NB4 (cell line): Measurements from ENCODE around the gene CDKL4.
A peak's percentile ranks its signal among the peaks of the same experiment; 100 is the strongest.
"Not testable (repeated sequence)": the region's sequence is repeated elsewhere in the genome, so short reads cannot be mapped to it uniquely, and the experiment has no call there.

ENCODE experiments used
- DNase-seq: peaks from one replicate; pipeline ENCODE4 v3.0.0; 2010; ENCODE audit warnings: low read depth
- H3K4me3 ChIP-seq: one replicate; pipeline ENCODE4 v1.5.1; 2011; ENCODE audit warnings: mild to moderate bottlenecking, low read depth, low read length, moderate library complexity
- MYC ChIP-seq: IDR thresholded peaks from 2 replicates; pipeline ENCODE4 v1.6.1; 2011; ENCODE audit warnings: low read depth, low read length
- POLR2A ChIP-seq: IDR thresholded peaks from 2 replicates; pipeline ENCODE4 v1.6.1; 2011; ENCODE audit warnings: mild to moderate bottlenecking; ENCODE audit not compliant: insufficient read length; ENCODE audit errors: extremely low read depth
- TF ChIP-seq, protein P1 (sequence below): IDR thresholded peaks from 2 replicates; pipeline ENCODE4 v1.6.1; 2011; ENCODE audit warnings: low read depth, low read length
- TF ChIP-seq, protein P2 (sequence below): IDR thresholded peaks from one replicate; pipeline ENCODE4 v1.5.1; 2012; ENCODE audit warnings: low read depth, low read length

CDKL4 gene

DNA sequence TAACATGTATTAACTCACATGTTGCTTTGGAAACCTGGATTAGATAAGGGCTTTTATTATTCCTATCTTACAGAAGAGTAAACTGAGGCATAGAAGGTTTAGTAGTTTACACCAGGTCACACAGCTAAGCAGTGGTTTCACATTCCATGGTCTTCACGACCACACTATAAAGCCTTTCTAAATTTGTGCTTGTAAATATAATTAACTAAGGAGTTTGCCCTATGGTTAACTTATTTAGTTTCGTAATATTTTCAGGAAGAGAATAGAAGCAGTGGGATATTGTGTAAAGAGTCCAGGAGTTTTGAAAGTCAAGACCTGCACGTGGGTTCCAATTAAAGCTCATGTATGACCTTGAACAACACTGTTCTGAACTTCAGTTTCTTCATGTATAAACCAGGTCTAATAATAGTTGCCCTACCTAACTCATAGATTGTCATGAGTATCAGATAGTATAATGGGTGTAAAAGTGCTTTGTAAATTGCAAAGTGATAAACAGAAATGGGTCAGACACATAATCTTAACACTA, 103.4 kb downstream of the CDKL4 start:
- H3K4me3 ChIP-seq = no peak overlapping the region
- peak; percentile 68 for DNase-seq
- TF ChIP-seq, protein P1, sequence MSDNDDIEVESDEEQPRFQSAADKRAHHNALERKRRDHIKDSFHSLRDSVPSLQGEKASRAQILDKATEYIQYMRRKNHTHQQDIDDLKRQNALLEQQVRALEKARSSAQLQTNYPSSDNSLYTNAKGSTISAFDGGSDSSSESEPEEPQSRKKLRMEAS = peak; percentile 55
- TF ChIP-seq, protein P2, sequence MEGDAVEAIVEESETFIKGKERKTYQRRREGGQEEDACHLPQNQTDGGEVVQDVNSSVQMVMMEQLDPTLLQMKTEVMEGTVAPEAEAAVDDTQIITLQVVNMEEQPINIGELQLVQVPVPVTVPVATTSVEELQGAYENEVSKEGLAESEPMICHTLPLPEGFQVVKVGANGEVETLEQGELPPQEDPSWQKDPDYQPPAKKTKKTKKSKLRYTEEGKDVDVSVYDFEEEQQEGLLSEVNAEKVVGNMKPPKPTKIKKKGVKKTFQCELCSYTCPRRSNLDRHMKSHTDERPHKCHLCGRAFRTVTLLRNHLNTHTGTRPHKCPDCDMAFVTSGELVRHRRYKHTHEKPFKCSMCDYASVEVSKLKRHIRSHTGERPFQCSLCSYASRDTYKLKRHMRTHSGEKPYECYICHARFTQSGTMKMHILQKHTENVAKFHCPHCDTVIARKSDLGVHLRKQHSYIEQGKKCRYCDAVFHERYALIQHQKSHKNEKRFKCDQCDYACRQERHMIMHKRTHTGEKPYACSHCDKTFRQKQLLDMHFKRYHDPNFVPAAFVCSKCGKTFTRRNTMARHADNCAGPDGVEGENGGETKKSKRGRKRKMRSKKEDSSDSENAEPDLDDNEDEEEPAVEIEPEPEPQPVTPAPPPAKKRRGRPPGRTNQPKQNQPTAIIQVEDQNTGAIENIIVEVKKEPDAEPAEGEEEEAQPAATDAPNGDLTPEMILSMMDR = no peak

DNA sequence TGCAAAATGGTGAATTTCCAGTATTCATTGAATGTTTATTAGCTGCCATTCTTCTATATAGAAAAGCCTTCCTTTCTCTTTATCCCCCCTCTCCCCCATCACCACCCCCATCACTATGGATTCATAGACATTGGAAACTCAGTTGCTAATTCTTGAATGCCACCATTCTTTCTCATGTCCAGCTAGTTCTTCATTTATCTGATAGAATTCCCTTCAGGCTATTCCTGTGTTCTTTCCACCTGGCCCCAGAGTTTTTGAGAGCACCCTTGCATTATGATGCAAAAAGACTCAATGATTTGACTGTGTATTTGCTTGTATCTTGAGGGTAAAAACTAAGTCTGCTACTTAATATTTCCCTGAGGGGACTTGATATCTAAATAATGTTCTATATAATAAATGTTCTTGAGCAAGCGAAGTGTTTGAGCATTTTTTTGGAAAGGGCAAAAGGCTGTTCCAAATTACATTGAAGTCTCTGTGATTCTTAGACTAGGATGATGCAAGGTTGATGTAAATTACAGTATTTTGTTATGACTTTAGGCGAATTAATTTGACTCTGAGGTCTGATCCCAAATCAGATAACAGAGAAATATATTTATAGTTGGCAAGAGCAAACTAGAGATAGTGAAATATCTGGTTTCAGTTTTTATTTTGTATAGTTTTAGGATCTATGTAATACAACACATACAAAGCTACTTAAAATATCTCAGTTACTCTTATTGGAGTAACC, 104.1 kb downstream of the CDKL4 start:
- TF ChIP-seq MYC (no peak), POLR2A (no peak)
- TF ChIP-seq, protein P2 = no peak
- TF ChIP-seq, protein P1 = no peak
- no peak for DNase-seq
- H3K4me3 ChIP-seq = no peak overlapping the region

DNA sequence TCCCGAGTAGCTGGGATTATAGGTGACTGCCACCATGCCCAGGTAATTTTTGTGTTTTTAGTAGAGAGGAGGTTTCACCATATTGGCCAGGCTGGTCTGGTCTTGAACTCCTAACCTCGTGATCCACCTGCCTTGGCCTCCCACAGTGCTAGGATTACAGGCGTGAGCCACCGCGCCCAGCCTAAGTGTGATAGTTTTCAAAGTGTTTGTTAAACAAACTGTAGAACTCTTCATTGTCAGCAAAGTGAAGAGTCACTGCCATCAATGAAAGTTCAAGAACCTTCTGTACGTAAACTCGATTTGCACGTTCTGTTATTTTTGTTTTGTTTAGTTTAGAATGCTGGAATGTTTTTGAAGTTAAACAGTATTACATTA, 104.9 kb downstream of the CDKL4 start:
- TF ChIP-seq MYC (no peak), POLR2A (no peak)
- TF ChIP-seq, protein P2 = no peak
- TF ChIP-seq, protein P1 = no peak
- no peak for DNase-seq
- no peak overlapping the region for H3K4me3 ChIP-seq

DNA sequence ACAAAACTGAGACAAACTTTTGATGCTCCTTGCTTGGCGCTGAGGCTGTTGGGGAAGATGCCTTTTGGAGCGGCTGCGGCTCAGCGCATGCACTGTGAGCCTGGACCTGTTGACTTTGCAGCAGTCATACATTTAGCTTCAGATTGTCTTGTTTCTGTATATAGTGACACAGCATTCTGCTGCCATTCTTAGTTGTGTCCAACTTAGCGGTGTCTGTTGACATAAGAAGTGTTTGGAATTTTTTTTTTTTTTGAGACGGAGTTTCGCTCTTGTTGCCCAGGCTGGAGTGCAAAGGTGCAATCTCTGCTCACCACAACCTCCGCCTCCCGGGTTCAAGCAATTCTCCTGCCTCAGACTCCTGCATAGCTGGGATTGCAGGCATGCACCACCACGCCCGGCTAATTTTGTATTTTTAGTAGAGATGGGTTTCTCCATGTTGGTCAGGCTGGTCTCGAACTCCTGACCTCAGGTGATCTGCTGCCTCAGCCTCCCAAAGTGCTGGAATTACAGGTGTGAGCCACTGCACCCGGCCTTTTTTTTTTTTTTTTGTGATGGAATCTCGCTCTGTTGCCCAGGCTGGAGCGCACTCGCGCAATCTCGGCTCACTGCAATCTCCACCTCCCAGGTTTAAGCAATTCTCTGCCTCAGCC, 105.5 kb downstream of the CDKL4 start:
- H3K4me3 ChIP-seq, DNase-seq: not testable (repeated sequence)

DNA sequence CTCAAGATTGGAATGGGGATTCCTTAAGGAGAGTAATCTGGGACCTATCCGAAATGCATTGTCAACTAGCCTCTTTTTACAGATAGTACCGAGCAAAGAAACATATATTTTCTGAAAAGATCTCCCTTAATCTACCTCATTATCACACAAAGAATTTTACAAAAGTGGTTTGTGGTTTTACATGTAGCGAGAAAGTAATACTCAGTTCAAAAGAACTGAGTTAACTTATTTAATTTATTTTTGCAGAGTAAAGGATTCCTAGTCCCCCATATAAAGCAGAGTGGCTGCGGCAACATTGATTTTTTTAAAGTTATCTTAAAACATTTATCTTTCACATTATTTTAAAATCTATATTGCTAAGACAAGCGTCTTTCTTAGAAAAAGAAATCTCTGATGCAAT, 107.0 kb downstream of the CDKL4 start:
- no peak overlapping the region for H3K4me3 ChIP-seq
- TF ChIP-seq POLR2A = no peak
- TF ChIP-seq, protein P1 = no peak
- no peak for TF ChIP-seq MYC
- TF ChIP-seq, protein P2 = no peak
- DNase-seq = no peak

DNA sequence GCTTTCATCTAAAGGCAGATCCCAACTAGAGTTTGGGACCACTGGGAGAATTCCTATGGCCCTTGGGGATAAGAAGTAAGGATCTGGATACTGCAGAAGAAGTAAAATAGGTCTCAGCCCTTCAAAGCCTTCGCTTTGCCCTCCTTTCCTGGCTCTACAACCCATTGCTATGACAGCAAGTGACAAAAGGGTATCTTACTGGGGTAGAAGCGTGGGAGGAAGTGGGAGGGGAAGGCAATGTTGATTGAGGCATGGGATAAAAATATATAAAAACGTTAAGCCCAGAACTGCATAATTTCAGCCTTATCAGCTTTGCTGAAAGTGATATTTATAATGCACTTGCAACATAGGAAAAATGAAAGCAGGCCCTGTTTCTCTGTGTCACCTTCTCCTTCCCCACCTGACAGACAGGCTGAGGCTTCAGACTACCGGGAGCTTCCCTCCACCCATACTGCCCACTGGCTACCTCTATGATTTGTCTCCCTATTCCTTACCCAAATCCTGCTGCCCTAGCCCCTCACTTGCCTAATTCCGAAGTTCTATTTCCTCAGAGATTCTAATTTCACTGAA, 108.0 kb downstream of the CDKL4 start:
- no peak overlapping the region for H3K4me3 ChIP-seq
- DNase-seq = peak; percentile 13
- TF ChIP-seq POLR2A = no peak
- TF ChIP-seq, protein P2 = no peak
- TF ChIP-seq MYC = no peak
- TF ChIP-seq, protein P1 = no peak
